Tibial nerve (tissue), 4 donors: ENCODE measurements around the gene LYPD4. TPM values are rescaled to one million over a fixed set of nuclear protein-coding genes. Genes with fewer than 3 reads are reported as not detected.
A peak's percentile ranks its signal among the peaks of the same experiment; 100 is the strongest.

Experiments
- DNase-seq, 2 donors: peaks; one replicate each; pipeline ENCODE4 v3.0.0-alpha.2; 2019; ENCODE audit warnings: low spot score in 2 of 2
- H3K27ac ChIP-seq, 4 donors: fragments of 200-600 bp; sonication (generic) in 3 of 4; one replicate each; pipeline ENCODE4 v1.5.1; 2017 to 2019; ENCODE audit warnings: mild to moderate bottlenecking in 1 of 4
- H3K27me3 ChIP-seq, 2 donors: fragments of 200-600 bp; sonication (generic) in 1 of 2; one replicate each; pipeline versions ENCODE4 v1.5.1 to v1.6.0; 2017 to 2019
- H3K36me3 ChIP-seq, 3 donors: fragments of 200-600 bp; sonication (generic); one replicate each; pipeline ENCODE4 v1.5.1; 2018 to 2019
- H3K4me1 ChIP-seq, 4 donors: fragments of 200-600 bp; sonication (generic) in 3 of 4; one replicate each; pipeline ENCODE4 v1.5.1; 2017 to 2019
- H3K4me3 ChIP-seq, 4 donors: fragments of 200-600 bp; sonication (generic) in 3 of 4; one replicate each; pipeline ENCODE4 v1.5.1; 2017 to 2019; ENCODE audit warnings: mild to moderate bottlenecking in 1 of 4, moderate library complexity in 1 of 4
- H3K9me3 ChIP-seq, 4 donors: fragments of 200-600 bp; sonication (generic) in 3 of 4; one replicate each; pipeline ENCODE4 v1.5.1; 2017 to 2019
- CTCF ChIP-seq, 5 experiments: fragments of 200-600 bp in 3 of 5; fragments of 450-650 bp in 2 of 5; sonication (generic) in 3 of 5; IDR thresholded peaks; one replicate each; pipeline ENCODE4 v1.5.1; 2016 to 2019; ENCODE audit warnings: antibody characterized with exemption in 5 of 5, mild to moderate bottlenecking in 3 of 5, moderate library complexity in 2 of 5
- EP300 ChIP-seq, 2 donors: sonication (generic); formaldehyde crosslinking; IDR thresholded peaks; one replicate each; pipeline ENCODE4 v1.6.1; 2017; ENCODE audit warnings: antibody characterized with exemption in 2 of 2, mild to moderate bottlenecking in 1 of 2
- POLR2A ChIP-seq, 2 donors: fragments of 450-650 bp; IDR thresholded peaks; one replicate each; pipeline ENCODE4 v1.6.1; 2017; ENCODE audit warnings: antibody characterized with exemption in 2 of 2, mild to moderate bottlenecking in 2 of 2, moderate library complexity in 2 of 2
- WGBS, 2 donors: methylation state at CpG; one replicate each; pipeline ENCODE4 v1.1.5; 2018; 5-methylcytosine and 5-hydroxymethylcytosine counted together
- total RNA-seq, 4 donors: library from RNA; depleted of rRNA; stranded (reverse); fragments of >200 nt; gene quantifications; one replicate each; pipeline ENCODE4 v1.1.0, GENCODE V29; 2016

The LYPD4 gene
- total RNA-seq, 4 donors from 2014 or later = not detected

GRCh38 chr19:41883463-41883820 lies 39.0 kb upstream of the LYPD4 start:
- no peak for TF ChIP-seq EP300 (IDR thresholded peaks at IDR 0.05)
- no peak for TF ChIP-seq POLR2A (IDR thresholded peaks at IDR 0.05)
- no peak for TF ChIP-seq CTCF (IDR thresholded peaks at IDR 0.05)
- H3K4me3 ChIP-seq = peak overlapping the region; percentile 75 to 99 (median 92)
- no peak for DNase-seq
- no peaks in the 10 kb centered on the region for H3K9me3 ChIP-seq
- peak overlapping the region; percentile 47 to 97 (median 86) for H3K27ac ChIP-seq
- H3K4me1 ChIP-seq = peaks cover 0 to 49% (median 13%) of the 10 kb centered on the region in 4 donors
- H3K27me3 ChIP-seq = no peaks in the 10 kb centered on the region
- WGBS, 2 donors = 0% methylated on average over 23 of the region's 23 CpGs
- peaks cover 0 to 8% (median 0%) of the 10 kb centered on the region in 3 donors for H3K36me3 ChIP-seq

GRCh38 chr19:41882568-41883462 lies 38.3 kb upstream of the LYPD4 start, which contains the start of gene ARHGEF1:
TSS of gene ARHGEF1 (plus strand) at chr19:41883184. CDS start at chr19:41888083, 4,899 bp downstream.
- DNase-seq = no peak

GRCh38 chr19:41880329-41880708 lies 35.8 kb upstream of the LYPD4 start:
- no peaks in the 10 kb centered on the region for H3K9me3 ChIP-seq
- H3K27me3 ChIP-seq = no peaks in the 10 kb centered on the region
- TF ChIP-seq EP300 (IDR thresholded peaks at IDR 0.05) (no peak), CTCF (IDR thresholded peaks at IDR 0.05) (no peak), POLR2A (IDR thresholded peaks at IDR 0.05) (no peak)
- no peak for DNase-seq
- WGBS, 2 donors = 60 to 65% methylated on average over 5 of the region's 5 CpGs
- H3K27ac ChIP-seq = no peak overlapping the region
- no peaks in the 10 kb centered on the region for H3K36me3 ChIP-seq
- H3K4me1 ChIP-seq = peaks cover 0 to 19% (median 9%) of the 10 kb centered on the region in 4 donors
- H3K4me3 ChIP-seq = no peak overlapping the region

More at GRCh38 chr19:41882568-41883462, 38.3 kb upstream of the LYPD4 start, which contains the start of gene ARHGEF1:
- Histone ChIP-seq H3K36me3 (peaks cover 0 to 1% (median 0%) of the 10 kb centered on the region in 3 donors), H3K4me3 (peak within 1 kb of the TSS; percentile 75 to 99 (median 92)), H3K4me1 (peaks cover 0 to 44% (median 13%) of the 10 kb centered on the region in 4 donors), H3K27me3 (no peaks in the 10 kb centered on the region), H3K9me3 (no peaks in the 10 kb centered on the region), H3K27ac (peak within 1 kb of the TSS; percentile 47 to 97 (median 86))
- WGBS, 2 donors = 1 to 2% methylated on average over 26 to 50 of the region's 80 CpGs
- TF ChIP-seq POLR2A (IDR thresholded peaks at IDR 0.05) (no peak), CTCF (IDR thresholded peaks at IDR 0.05) (no peak), EP300 (IDR thresholded peaks at IDR 0.05) (peak in 1 of 2 donors; percentile 12)

GRCh38 chr19:41879670-41880328 lies 35.3 kb upstream of the LYPD4 start:
- Histone ChIP-seq H3K27ac (no peak overlapping the region), H3K4me3 (no peak overlapping the region), H3K27me3 (no peaks in the 10 kb centered on the region), H3K9me3 (no peaks in the 10 kb centered on the region), H3K4me1 (peaks cover 0 to 14% (median 4%) of the 10 kb centered on the region in 4 donors), H3K36me3 (no peaks in the 10 kb centered on the region)
- no peak for TF ChIP-seq CTCF (IDR thresholded peaks at IDR 0.05)
- no peak for TF ChIP-seq EP300 (IDR thresholded peaks at IDR 0.05)
- TF ChIP-seq POLR2A (IDR thresholded peaks at IDR 0.05) = no peak
- DNase-seq = no peak
- WGBS, 2 donors = 73 to 80% methylated on average over 7 of the region's 7 CpGs
